Uterus (tissue), 4 donors: Measurements from ENCODE around the gene PLPPR5. TPM values are rescaled to one million over a fixed set of nuclear protein-coding genes. Genes with fewer than 3 reads are reported as not detected.

Experiments
- DNase-seq, 2 donors: peaks; one replicate each; pipeline ENCODE4 v3.0.0-alpha.2; 2019 to 2020
- H3K27ac ChIP-seq, 2 donors: fragments of 200-600 bp; sonication (generic); 1 replicate in 1 of 2; 2 replicates in 1 of 2; pipeline ENCODE4 v1.5.1; 2016 to 2018
- H3K27me3 ChIP-seq, 2 donors: fragments of 200-600 bp; sonication (generic); one replicate each; pipeline ENCODE4 v1.5.1; 2018 to 2019; ENCODE audit warnings: control low read depth in 1 of 2
- H3K36me3 ChIP-seq, 2 donors: fragments of 200-600 bp; sonication (generic); one replicate each; pipeline ENCODE4 v1.5.1; 2019; ENCODE audit warnings: control low read depth in 1 of 2
- H3K4me1 ChIP-seq, 2 donors: fragments of 200-600 bp; sonication (generic); one replicate each; pipeline ENCODE4 v1.5.1; 2018 to 2019; ENCODE audit warnings: control low read depth in 1 of 2
- H3K4me3 ChIP-seq, 2 donors: fragments of 200-600 bp; sonication (generic); 1 replicate in 1 of 2; 2 replicates in 1 of 2; pipeline ENCODE4 v1.5.1; 2018 to 2019; ENCODE audit warnings: mild to moderate bottlenecking in 1 of 2
- H3K9me3 ChIP-seq, 2 donors: fragments of 200-600 bp; sonication (generic); one replicate each; pipeline ENCODE4 v1.5.1; 2019; ENCODE audit warnings: control low read depth in 1 of 2
- POLR2A ChIP-seq, 2 donors: fragments of 450-650 bp; IDR thresholded peaks; one replicate each; pipeline ENCODE4 v1.6.1; 2016; ENCODE audit warnings: antibody characterized with exemption in 2 of 2, mild to moderate bottlenecking in 1 of 2, moderate library complexity in 1 of 2
- intact Hi-C: fragments of 100-400 bp; cut with DNase I; formaldehyde crosslinking; loops from one replicate; pipeline ENCODE4 v1.15.1; 2023; ENCODE audit warnings: low total_unique reads
- total RNA-seq, 4 donors: library from RNA; depleted of rRNA in 3 of 4; stranded (reverse); fragments of >200 nt in 3 of 4; gene quantifications; one replicate each; pipeline versions ENCODE4 v1.1.0 to v1.2.4, GENCODE V29; 2014 to 2023
- TF ChIP-seq, protein P1 (sequence below), 4 experiments: fragments of 200-600 bp in 2 of 4; fragments of 450-650 bp in 2 of 4; sonication (generic) in 2 of 4; IDR thresholded peaks; one replicate each; pipeline ENCODE4 v1.5.1; 2016 to 2019; ENCODE audit warnings: antibody characterized with exemption in 4 of 4, mild to moderate bottlenecking in 2 of 4, moderate library complexity in 1 of 4
- donor health status: DM: yes; HTN: yes; CAD: no.

PLPPR5 gene
- total RNA-seq, 4 donors from 2014 or later: 0.76 TPM; not detected in 3

DNA sequence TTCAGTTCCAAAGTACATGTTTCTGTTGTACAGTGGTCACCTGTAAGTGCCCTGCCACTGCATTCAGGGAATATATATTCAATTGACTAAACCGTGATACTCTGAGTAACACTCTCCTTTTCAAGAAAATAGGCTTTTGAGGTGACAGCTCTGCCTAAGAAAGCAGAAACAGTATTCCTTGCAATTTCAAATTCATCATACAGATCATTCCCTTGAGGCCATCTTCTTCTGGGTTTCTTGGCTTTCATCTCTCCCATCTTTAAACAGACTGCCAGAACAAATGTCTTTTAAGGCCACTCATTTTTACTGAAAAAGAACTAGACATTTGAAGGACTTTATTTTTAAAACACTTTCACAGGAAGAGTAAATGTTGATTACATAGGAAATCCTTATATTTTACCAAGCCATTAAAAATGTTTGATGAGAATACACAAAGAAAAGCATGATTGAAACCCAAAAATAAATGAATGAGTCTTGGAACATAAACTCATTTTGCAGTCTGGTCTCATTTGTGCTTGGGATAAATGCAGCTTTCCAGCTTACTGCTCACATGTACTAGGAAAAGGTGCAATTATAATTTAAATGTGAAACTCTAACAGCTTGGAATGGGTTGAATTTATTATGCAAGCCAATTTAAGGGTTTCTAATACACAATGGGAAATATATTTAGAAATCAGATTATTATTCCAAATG lies 34.7 kb downstream of the PLPPR5 start:
- no peak overlapping the region for H3K27ac ChIP-seq
- no peaks in the 10 kb centered on the region for H3K4me1 ChIP-seq
- no peaks in the 10 kb centered on the region for H3K9me3 ChIP-seq
- DNase-seq: no peak
- intact Hi-C loops: no loop called here
- no peaks in the 10 kb centered on the region for H3K36me3 ChIP-seq
- TF ChIP-seq, protein P1, sequence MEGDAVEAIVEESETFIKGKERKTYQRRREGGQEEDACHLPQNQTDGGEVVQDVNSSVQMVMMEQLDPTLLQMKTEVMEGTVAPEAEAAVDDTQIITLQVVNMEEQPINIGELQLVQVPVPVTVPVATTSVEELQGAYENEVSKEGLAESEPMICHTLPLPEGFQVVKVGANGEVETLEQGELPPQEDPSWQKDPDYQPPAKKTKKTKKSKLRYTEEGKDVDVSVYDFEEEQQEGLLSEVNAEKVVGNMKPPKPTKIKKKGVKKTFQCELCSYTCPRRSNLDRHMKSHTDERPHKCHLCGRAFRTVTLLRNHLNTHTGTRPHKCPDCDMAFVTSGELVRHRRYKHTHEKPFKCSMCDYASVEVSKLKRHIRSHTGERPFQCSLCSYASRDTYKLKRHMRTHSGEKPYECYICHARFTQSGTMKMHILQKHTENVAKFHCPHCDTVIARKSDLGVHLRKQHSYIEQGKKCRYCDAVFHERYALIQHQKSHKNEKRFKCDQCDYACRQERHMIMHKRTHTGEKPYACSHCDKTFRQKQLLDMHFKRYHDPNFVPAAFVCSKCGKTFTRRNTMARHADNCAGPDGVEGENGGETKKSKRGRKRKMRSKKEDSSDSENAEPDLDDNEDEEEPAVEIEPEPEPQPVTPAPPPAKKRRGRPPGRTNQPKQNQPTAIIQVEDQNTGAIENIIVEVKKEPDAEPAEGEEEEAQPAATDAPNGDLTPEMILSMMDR (IDR thresholded peaks at IDR 0.05): no peak
- no peak for TF ChIP-seq POLR2A (IDR thresholded peaks at IDR 0.05)
- H3K27me3 ChIP-seq: no peaks in the 10 kb centered on the region
- H3K4me3 ChIP-seq: no peak overlapping the region

DNA sequence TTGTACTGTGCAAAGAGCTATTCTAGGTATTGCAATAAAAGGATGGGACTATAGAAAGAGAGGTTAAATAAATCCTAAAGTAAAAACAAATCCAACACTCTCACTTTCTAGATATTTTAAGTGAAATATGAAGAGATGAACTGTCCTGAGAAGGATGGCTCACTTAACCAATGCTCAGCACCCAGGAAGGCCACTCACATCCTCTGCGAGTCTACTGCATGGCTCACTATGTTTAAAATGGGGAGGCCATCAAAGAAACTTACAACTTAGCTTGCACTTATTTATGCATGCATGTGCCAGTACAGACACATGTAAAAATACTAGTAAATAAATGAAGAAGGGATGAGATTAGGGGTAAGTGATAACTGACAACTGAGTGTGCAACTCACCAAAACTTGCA lies 37.5 kb downstream of the PLPPR5 start:
- no peak for TF ChIP-seq POLR2A (IDR thresholded peaks at IDR 0.05)
- TF ChIP-seq, protein P1 (IDR thresholded peaks at IDR 0.05): no peak
- Histone ChIP-seq H3K9me3 (no peaks in the 10 kb centered on the region), H3K4me3 (no peak overlapping the region), H3K4me1 (no peaks in the 10 kb centered on the region), H3K27me3 (no peaks in the 10 kb centered on the region), H3K27ac (no peak overlapping the region), H3K36me3 (no peaks in the 10 kb centered on the region)
- DNase-seq: no peak
- intact Hi-C loops: no loop called here

DNA sequence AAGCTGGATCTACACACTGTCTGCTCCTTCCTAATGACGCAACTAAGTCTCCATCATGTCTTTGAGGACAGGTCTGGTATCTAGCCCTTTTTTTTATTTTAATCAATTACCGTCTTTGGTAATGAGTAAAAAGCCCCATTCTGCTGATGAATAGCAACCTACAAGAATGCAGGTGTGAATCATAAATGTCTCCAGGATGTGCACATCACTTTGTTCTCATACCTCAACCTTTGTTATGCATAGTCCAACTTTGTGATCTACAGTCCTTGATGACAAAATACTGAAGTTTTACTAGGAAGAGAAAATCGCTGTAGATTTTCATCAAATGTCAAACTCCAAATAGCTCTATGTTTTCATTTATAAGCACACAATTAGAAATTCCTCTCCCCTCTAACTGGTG lies 39.3 kb downstream of the PLPPR5 start:
- TF ChIP-seq, protein P1 (IDR thresholded peaks at IDR 0.05): no peak
- no peak for TF ChIP-seq POLR2A (IDR thresholded peaks at IDR 0.05)
- intact Hi-C loops: no loop called here
- H3K9me3 ChIP-seq: no peaks in the 10 kb centered on the region

DNA sequence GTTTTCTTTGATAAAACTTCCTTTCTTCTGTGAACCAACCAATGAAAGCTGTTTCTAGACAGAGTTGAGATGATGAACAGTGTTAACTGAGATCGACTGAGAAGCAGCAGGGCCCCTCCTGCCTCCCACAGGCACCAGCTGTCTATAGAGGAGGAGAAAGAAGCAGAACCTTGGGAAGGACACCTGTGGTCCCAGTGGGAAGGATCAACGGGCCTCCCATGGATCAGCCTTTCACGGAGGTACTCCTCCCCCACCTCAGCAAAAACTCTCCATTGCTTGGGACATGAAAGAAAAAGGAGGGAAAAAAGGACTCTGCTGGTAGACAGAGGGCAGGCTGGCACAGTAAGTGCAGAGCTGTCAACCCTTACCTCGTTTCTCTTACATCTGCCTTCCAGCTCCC lies 40.5 kb downstream of the PLPPR5 start:
- H3K36me3 ChIP-seq: no peaks in the 10 kb centered on the region
- H3K4me1 ChIP-seq: no peaks in the 10 kb centered on the region
- H3K9me3 ChIP-seq: no peaks in the 10 kb centered on the region
- intact Hi-C loops: no loop called here
- DNase-seq: no peak
- no peaks in the 10 kb centered on the region for H3K27me3 ChIP-seq
- TF ChIP-seq POLR2A (IDR thresholded peaks at IDR 0.05): no peak
- TF ChIP-seq, protein P1 (IDR thresholded peaks at IDR 0.05): no peak
- H3K4me3 ChIP-seq: no peak overlapping the region
- no peak overlapping the region for H3K27ac ChIP-seq

More for the DNA sequence above, 39.3 kb downstream of the PLPPR5 start:
- DNase-seq: no peak
- Histone ChIP-seq H3K27me3 (no peaks in the 10 kb centered on the region), H3K36me3 (no peaks in the 10 kb centered on the region), H3K27ac (no peak overlapping the region), H3K4me1 (no peaks in the 10 kb centered on the region), H3K4me3 (no peak overlapping the region)

DNA sequence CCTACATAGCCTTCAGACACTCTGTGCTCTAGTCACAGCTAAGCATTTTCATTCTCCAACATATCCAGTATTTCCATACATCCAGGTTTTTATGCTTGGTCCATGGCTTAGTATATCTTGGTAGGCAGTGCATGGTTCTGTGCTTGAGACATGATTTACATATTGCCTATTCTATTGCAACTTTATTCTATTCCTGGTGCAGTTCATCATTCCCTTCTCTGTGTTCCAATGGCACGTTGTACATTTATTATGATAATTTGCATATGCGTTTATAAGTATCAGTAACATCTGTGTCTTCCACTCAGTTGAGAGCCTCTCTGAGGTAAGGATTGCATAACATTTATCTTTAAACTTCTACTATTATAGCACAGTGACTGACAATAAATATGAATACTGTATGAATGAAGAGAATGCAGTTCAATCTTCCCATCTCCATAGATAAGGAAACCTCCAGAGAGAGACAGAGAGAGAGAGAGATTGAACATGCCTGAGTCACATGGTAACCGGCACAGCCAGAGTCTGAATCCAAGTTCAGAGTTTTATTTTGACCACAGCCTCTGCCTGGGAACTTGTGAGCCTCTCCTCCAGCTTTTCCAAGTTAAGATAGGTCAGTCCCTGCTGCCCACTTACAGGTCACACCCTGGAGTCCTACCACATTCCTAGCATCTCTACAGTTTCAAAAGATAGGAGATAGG lies 41.5 kb downstream of the PLPPR5 start:
- Histone ChIP-seq H3K27ac (no peak overlapping the region), H3K9me3 (no peaks in the 10 kb centered on the region), H3K36me3 (no peaks in the 10 kb centered on the region), H3K4me1 (no peaks in the 10 kb centered on the region), H3K4me3 (no peak overlapping the region), H3K27me3 (no peaks in the 10 kb centered on the region)
- TF ChIP-seq, protein P1 (IDR thresholded peaks at IDR 0.05): no peak
- TF ChIP-seq POLR2A (IDR thresholded peaks at IDR 0.05): no peak
- DNase-seq: no peak
- intact Hi-C loops: no loop called here
